Caco-2 (cell line): ENCODE data around the gene NUP98. TPM values are rescaled to one million over a fixed set of nuclear protein-coding genes. Genes with fewer than 3 reads are reported as not detected.

Experiments used
- BruUV-seq: library from RNA; stranded (reverse); fragments of 400-500 nt; replicated peaks from 2 replicates; lab custom pipeline; 2021; lab: Mats Ljungman, UMichigan
- CTCF ChIA-PET: fragments of 300-600 bp; sonication (Branson Sonifier 250); formaldehyde crosslinking; loops from one replicate; lab custom pipeline; 2022; ENCODE audit warnings: antibody characterized with exemption; lab: Charles Lee
- POLR2A ChIA-PET: fragments of 300-600 bp; sonication (Branson Sonifier 250); formaldehyde crosslinking; loops from one replicate; lab custom pipeline; 2022; ENCODE audit warnings: antibody characterized with exemption; lab: Charles Lee
- DNase-seq, 2 experiments: peaks; one replicate each; pipeline versions ENCODE4 v3.0.0 to v3.0.0-alpha.2; 2020 to 2022
- H3K27me3 ChIP-seq: replicated peaks from 2 replicates; pipeline ENCODE4 v1.6.0; 2011; ENCODE audit warnings: low read length; ENCODE audit not compliant: control insufficient read depth, insufficient read depth
- H3K36me3 ChIP-seq: 2 replicates; pipeline ENCODE4 v1.5.1; 2011; ENCODE audit warnings: low read length; ENCODE audit not compliant: control insufficient read depth, insufficient read depth
- H3K4me1 ChIP-seq: fragments of 250-450 bp; sonication (Bioruptor Pico); 2 replicates; pipeline ENCODE4 v1.5.1; 2020; ENCODE audit warnings: mild to moderate bottlenecking
- H3K4me3 ChIP-seq: 2 replicates; pipeline ENCODE4 v1.5.1; 2011; ENCODE audit warnings: low read depth, mild to moderate bottlenecking, control low read depth, low read length
- H3K9me3 ChIP-seq: fragments of 250-450 bp; sonication (Bioruptor Pico); 2 replicates; pipeline ENCODE4 v1.5.1; 2020; ENCODE audit warnings: mild to moderate bottlenecking, moderate library complexity
- H3K27ac Mint-ChIP-seq: one replicate; pipeline ENCODE4 v1.8.0; 2022; ENCODE audit warnings: mixed read lengths; ENCODE audit not compliant: unreplicated experiment
- H3K27me3 Mint-ChIP-seq: one replicate; pipeline ENCODE4 v1.8.0; 2022; ENCODE audit warnings: mixed read lengths; ENCODE audit not compliant: insufficient read depth, unreplicated experiment
- H3K36me3 Mint-ChIP-seq: one replicate; pipeline ENCODE4 v1.8.0; 2022; ENCODE audit warnings: mild to moderate bottlenecking, mixed read lengths; ENCODE audit not compliant: insufficient read depth, unreplicated experiment
- H3K4me1 Mint-ChIP-seq: one replicate; pipeline ENCODE4 v1.8.0; 2022; ENCODE audit warnings: low read depth, mixed read lengths; ENCODE audit not compliant: unreplicated experiment
- H3K4me3 Mint-ChIP-seq: one replicate; pipeline ENCODE4 v1.8.0; 2022; ENCODE audit warnings: mild to moderate bottlenecking, moderate library complexity, mixed read lengths; ENCODE audit not compliant: unreplicated experiment
- H3K9me3 Mint-ChIP-seq: one replicate; pipeline ENCODE4 v1.8.0; 2022; ENCODE audit warnings: mixed read lengths; ENCODE audit not compliant: unreplicated experiment
- CTCF ChIP-seq, 2 experiments: fragments of 200-600 bp in 1 of 2; IDR thresholded peaks; 1 replicate in 1 of 2; 2 replicates in 1 of 2; pipeline versions ENCODE4 v1.5.1 to v1.8.0; 2011 to 2022; ENCODE audit warnings: antibody characterized with exemption in 1 of 2, control low read depth in 1 of 2, inconsistent platforms in 1 of 2, low read depth in 1 of 2, low read length in 1 of 2, mild to moderate bottlenecking in 1 of 2, moderate library complexity in 1 of 2; ENCODE audit not compliant: insufficient read depth in 1 of 2, severe bottlenecking in 1 of 2, unreplicated experiment in 1 of 2
- intact Hi-C: fragments of 100-400 bp; cut with micrococcal nuclease; formaldehyde crosslinking; loops from one replicate; pipeline ENCODE4 v1.10.0; 2022; ENCODE audit not compliant: unreplicated experiment
- total RNA-seq: library from RNA; stranded (reverse); gene quantifications from 2 replicates; pipeline ENCODE4 v1.2.3, GENCODE V29; 2022

The NUP98 gene
- total RNA-seq, 1 experiment from 2014 or later: 146 TPM

DNA sequence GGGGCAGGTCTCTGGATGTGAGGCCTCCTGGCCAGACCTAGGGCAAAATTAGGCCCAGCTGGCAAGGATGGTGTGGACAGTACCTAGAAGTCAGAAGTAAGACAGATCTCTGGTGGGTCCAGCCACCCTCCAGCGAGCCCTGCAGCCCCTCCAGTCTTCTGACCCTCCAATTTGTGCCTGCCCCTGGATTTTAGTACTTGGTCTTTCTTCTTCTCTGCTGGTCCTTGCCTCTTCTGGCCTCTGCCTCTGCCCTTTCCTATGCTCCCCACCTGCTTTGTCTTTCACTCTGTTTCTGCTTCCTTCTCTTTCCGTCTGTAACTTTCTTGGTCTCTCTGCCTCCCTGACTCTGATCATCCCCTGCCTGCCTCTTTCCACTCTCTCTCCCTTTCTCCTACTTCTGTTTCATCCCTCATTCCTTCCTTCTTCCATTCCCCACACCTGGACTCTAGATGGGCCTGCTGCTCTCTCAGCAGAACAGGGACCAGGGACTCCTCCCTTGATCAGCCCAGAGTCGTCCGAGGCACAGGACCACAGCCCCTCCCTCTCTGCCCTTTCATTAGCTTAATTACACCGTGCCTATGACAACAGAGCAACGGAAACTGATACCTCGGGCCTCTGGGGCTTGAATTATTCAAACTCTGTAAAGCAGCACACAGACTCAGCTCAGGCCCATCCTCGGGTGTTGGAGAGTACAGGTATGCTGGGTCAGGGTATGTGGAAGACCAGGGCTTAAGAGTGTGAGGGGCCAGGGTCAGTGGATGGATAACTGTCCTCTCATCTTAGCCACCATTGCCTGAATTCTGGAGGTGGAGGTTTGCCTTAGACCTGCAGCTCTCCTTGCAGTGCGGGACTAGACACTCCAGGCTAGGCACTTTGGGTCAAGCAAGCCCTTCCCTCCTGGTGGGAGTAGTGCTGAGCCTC is 125.8 kb downstream of the NUP98 start, which contains the start of gene CHRNA10:
Gene CHRNA10, minus strand, starts transcription at position 51 of the 921 bp plus-strand sequence. CDS start 72 bp downstream, outside the sequence.
- POLR2A ChIA-PET: no interaction called here

DNA sequence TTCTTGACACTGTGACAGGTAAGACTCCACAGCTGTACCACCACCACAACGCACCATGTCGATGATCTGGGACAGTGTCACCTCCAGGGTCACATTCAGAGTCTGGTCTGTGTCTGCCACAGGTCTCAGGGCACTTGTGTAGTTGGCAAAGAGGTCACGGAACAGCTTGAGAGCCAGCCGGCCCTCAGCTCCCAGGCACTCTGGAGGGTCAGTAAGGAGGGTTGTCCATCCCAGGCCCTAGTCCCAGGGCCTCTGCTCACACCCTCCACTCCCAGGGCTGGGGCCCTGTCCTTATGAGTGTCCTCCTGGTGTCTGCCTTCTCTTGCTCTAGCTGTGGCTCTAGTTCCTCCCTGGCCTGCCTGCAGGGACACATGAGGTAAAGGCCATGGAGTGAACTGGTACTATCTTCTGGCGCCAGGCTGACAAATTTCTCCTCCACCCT is 127.6 kb downstream of the NUP98 start:
- Mint-ChIP-seq H3K4me1 (no peaks in the 10 kb centered on the region), H3K4me3 (no peak overlapping the region), H3K27me3 (no peaks in the 10 kb centered on the region), H3K9me3 (no peaks in the 10 kb centered on the region), H3K36me3 (peaks cover 58% of the 10 kb centered on the region), H3K27ac (no peak overlapping the region)
- Histone ChIP-seq H3K27me3 (no peaks in the 10 kb centered on the region), H3K4me3 (no peak overlapping the region), H3K4me1 (no peaks in the 10 kb centered on the region), H3K36me3 (0 out of 2 replicates have a peak, but pooled peaks cover 3% of the 10 kb centered on the region), H3K9me3 (no peaks in the 10 kb centered on the region)
- intact Hi-C loops: no loop called here
- no peak for DNase-seq
- no TSS peak for BruUV-seq
- ChIA-PET POLR2A (no interaction called here), CTCF (no interaction called here)
- TF ChIP-seq CTCF (IDR thresholded peaks at IDR 0.05; ENCODE audit: insufficient read depth in 1 of 2, low read depth in 1 of 2, low read length in 1 of 2, severe bottlenecking in 1 of 2, unreplicated experiment in 1 of 2): no peak

More for the DNA sequence above, 125.8 kb downstream of the NUP98 start, which contains the start of gene CHRNA10:
- Mint-ChIP-seq H3K27ac (no peak within 1 kb of the TSS), H3K4me3 (no peak within 1 kb of the TSS), H3K9me3 (no peaks in the 10 kb centered on the region), H3K27me3 (no peaks in the 10 kb centered on the region), H3K4me1 (no peaks in the 10 kb centered on the region), H3K36me3 (peaks cover 58% of the 10 kb centered on the region)
- no peaks in the 10 kb centered on the region for H3K27me3 ChIP-seq
- intact Hi-C loops: no loop called here
- CTCF ChIA-PET: interaction anchor here (1.1 kb wide), 1 partner anchor 137 kb away, joined by 3 read pairs; the partner anchor contains the start of gene PGAP2
- H3K9me3 ChIP-seq: no peaks in the 10 kb centered on the region
- no peak for DNase-seq
- H3K4me1 ChIP-seq: no peaks in the 10 kb centered on the region
- 0 out of 2 replicates have a peak, but pooled peaks cover 5% of the 10 kb centered on the region for H3K36me3 ChIP-seq
- BruUV-seq: no TSS peak
- no peak for TF ChIP-seq CTCF (IDR thresholded peaks at IDR 0.05; ENCODE audit: insufficient read depth in 1 of 2, low read depth in 1 of 2, low read length in 1 of 2, severe bottlenecking in 1 of 2, unreplicated experiment in 1 of 2)
- H3K4me3 ChIP-seq: no peak within 1 kb of the TSS

GRCh38 chr11:3669128-3669527 is 128.2 kb downstream of the NUP98 start:
- Histone ChIP-seq H3K4me1 (no peaks in the 10 kb centered on the region), H3K4me3 (no peak overlapping the region), H3K27me3 (no peaks in the 10 kb centered on the region), H3K36me3 (0 out of 2 replicates have a peak, but pooled peaks cover 3% of the 10 kb centered on the region), H3K9me3 (no peaks in the 10 kb centered on the region)
- intact Hi-C loops: no loop called here
- no peak for TF ChIP-seq CTCF (IDR thresholded peaks at IDR 0.05; ENCODE audit: insufficient read depth in 1 of 2, low read depth in 1 of 2, low read length in 1 of 2, severe bottlenecking in 1 of 2, unreplicated experiment in 1 of 2)
- no peak for DNase-seq
- Mint-ChIP-seq H3K4me3 (no peak overlapping the region), H3K9me3 (no peaks in the 10 kb centered on the region), H3K36me3 (peaks cover 57% of the 10 kb centered on the region), H3K27me3 (no peaks in the 10 kb centered on the region), H3K27ac (no peak overlapping the region), H3K4me1 (no peaks in the 10 kb centered on the region)
- BruUV-seq: no TSS peak
- ChIA-PET CTCF (no interaction called here), POLR2A (no interaction called here)
